Activated naive CD4-positive, alpha-beta T cell treated with anti-CD3 and anti-CD28 coated beads for 36 hours (primary cell): ENCODE data around the gene TRO. TPM values are rescaled to one million over a fixed set of nuclear protein-coding genes. Genes with fewer than 3 reads are reported as not detected.

Experiments used
- CTCF ChIA-PET: fragments of 350-600 bp; sonication (Branson Sonifier 250); formaldehyde crosslinking; loops from one replicate; lab custom pipeline; 2021; ENCODE audit warnings: antibody characterized with exemption; lab: Charles Lee
- DNase-seq: peaks from one replicate; pipeline ENCODE4 v3.0.0-alpha.2; 2020
- H3K27ac Mint-ChIP-seq: one replicate; pipeline ENCODE4 v1.8.0; 2021; ENCODE audit warnings: mild to moderate bottlenecking, mixed read lengths
- H3K27me3 Mint-ChIP-seq: one replicate; pipeline ENCODE4 v1.8.0; 2021; ENCODE audit warnings: low read depth, mixed read lengths
- H3K36me3 Mint-ChIP-seq: one replicate; pipeline ENCODE4 v1.8.0; 2021; ENCODE audit warnings: low read depth, mixed read lengths
- H3K4me1 Mint-ChIP-seq: one replicate; pipeline ENCODE4 v1.8.0; 2021; ENCODE audit warnings: low read depth, mixed read lengths
- H3K4me3 Mint-ChIP-seq: one replicate; pipeline ENCODE4 v1.8.0; 2021; ENCODE audit warnings: mild to moderate bottlenecking, moderate library complexity, mixed read lengths
- H3K9me3 Mint-ChIP-seq: one replicate; pipeline ENCODE4 v1.8.0; 2021; ENCODE audit warnings: mixed read lengths
- intact Hi-C: fragments of 100-400 bp; cut with micrococcal nuclease; formaldehyde crosslinking; loops from one replicate; pipeline ENCODE4 v1.15.1; 2023
- total RNA-seq, 2 experiments: library from RNA; stranded (reverse); gene quantifications; one replicate each; pipeline ENCODE4 v1.2.3, GENCODE V29; 2021

TRO gene
- total RNA-seq, 2 experiments from 2014 or later = 2.7 to 4.0 TPM

GRCh38 chrX:54977387-54977786 is 56.8 kb downstream of the TRO start:
- H3K4me1 Mint-ChIP-seq = no peaks in the 10 kb centered on the region
- H3K9me3 Mint-ChIP-seq = no peaks in the 10 kb centered on the region
- no peak overlapping the region for H3K27ac Mint-ChIP-seq
- intact Hi-C loops = no loop called here
- no peaks in the 10 kb centered on the region for H3K27me3 Mint-ChIP-seq
- no peaks in the 10 kb centered on the region for H3K36me3 Mint-ChIP-seq
- no peak overlapping the region for H3K4me3 Mint-ChIP-seq
- CTCF ChIA-PET = no interaction called here
- DNase-seq = no peak

GRCh38 chrX:54978448-54978847 is 57.8 kb downstream of the TRO start:
- CTCF ChIA-PET = no interaction called here
- Mint-ChIP-seq H3K27ac (no peak overlapping the region), H3K4me1 (no peaks in the 10 kb centered on the region)

DNA sequence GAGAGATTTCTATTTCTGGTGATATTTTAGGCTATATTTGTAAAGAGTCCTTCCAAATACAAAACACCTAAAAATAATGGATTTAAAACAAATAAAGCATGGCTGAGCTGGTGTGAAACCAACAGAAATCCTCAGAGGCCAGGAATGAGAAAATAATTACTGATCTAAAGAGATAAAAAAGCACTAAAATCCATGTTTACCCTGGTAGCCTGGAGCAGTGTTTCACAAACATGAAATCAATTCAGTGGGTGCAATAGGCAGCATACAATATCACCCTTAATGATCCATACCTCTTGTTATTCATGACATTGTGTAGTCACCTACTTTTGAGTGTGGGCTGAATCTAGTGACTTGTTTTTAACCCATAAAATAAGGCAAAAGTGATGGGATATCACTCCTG is 58.8 kb downstream of the TRO start:
- Mint-ChIP-seq H3K27ac (no peak overlapping the region), H3K4me1 (no peaks in the 10 kb centered on the region), H3K36me3 (no peaks in the 10 kb centered on the region), H3K4me3 (no peak overlapping the region), H3K9me3 (peaks cover 7% of the 10 kb centered on the region), H3K27me3 (no peaks in the 10 kb centered on the region)
- intact Hi-C loops = no loop called here
- DNase-seq = no peak
- CTCF ChIA-PET = no interaction called here

More at GRCh38 chrX:54978448-54978847, 57.8 kb downstream of the TRO start:
- Mint-ChIP-seq H3K9me3 (peaks cover 2% of the 10 kb centered on the region), H3K4me3 (no peak overlapping the region), H3K27me3 (no peaks in the 10 kb centered on the region), H3K36me3 (no peaks in the 10 kb centered on the region)
- intact Hi-C loops = no loop called here
- no peak for DNase-seq

GRCh38 chrX:54980334-54980733 is 59.7 kb downstream of the TRO start:
- H3K9me3 Mint-ChIP-seq = peaks cover 7% of the 10 kb centered on the region
- CTCF ChIA-PET = no interaction called here
- no peak for DNase-seq
- H3K27me3 Mint-ChIP-seq = no peaks in the 10 kb centered on the region
- no peak overlapping the region for H3K27ac Mint-ChIP-seq
- intact Hi-C loops = no loop called here
- H3K4me1 Mint-ChIP-seq = no peaks in the 10 kb centered on the region
- no peak overlapping the region for H3K4me3 Mint-ChIP-seq
- no peaks in the 10 kb centered on the region for H3K36me3 Mint-ChIP-seq

Other genes with a start within 250 kb of the TRO start
- gene ITIH6, start 122.6 kb upstream of the TRO start, total RNA-seq = not detected
- gene MAGED2, start 113.1 kb upstream of the TRO start, total RNA-seq = 10 to 100 TPM; 34.1 to 35.7 TPM
- gene PFKFB1, start 73.4 kb downstream of the TRO start, total RNA-seq = under 1 TPM; 0.45 to 0.81 TPM
- gene APEX2, start 79.5 kb downstream of the TRO start, total RNA-seq = 10 to 100 TPM; 34.7 to 36.3 TPM
- not detected for gene ALAS2, start 110.2 kb downstream of the TRO start, total RNA-seq
- gene PAGE2B, start 154.2 kb downstream of the TRO start, total RNA-seq = under 1 TPM; 0.48 to 0.86 TPM
- not detected for gene PAGE2, start 168.2 kb downstream of the TRO start, total RNA-seq